H1 (cell line): ENCODE measurements around the gene BTG3. TPM values are rescaled to one million over a fixed set of nuclear protein-coding genes. Genes with fewer than 3 reads are reported as not detected.

Experiments used
- CHD7 ChIP-seq: fragments of 300-600 bp; sonication (generic); IDR thresholded peaks from 2 replicates; pipeline ENCODE4 v1.7.1; 2012; ENCODE audit warnings: low read length, moderate library complexity, mild to moderate bottlenecking, inconsistent platforms; ENCODE audit not compliant: insufficient replicate concordance
- polyA plus RNA-seq, 7 experiments: library from polyadenylated mRNA; depleted of rRNA in 3 of 7; stranded (reverse) in 5 of 7; unstranded in 2 of 7; fragments of >200 nt in 5 of 7; fragments of 200-250 nt in 2 of 7; gene quantifications; 1 replicate in 5 of 7; 2 replicates in 1 of 7; 4 replicates in 1 of 7; pipeline versions ENCODE4 v1.2.1 to v1.2.3, GENCODE V29; 2011 to 2013; ENCODE audit warnings: missing spikeins in 2 of 7, mixed read lengths in 2 of 7
- total RNA-seq: library from RNA; stranded (reverse); fragmentation: NEBNext Ultra II Directional; extraction: Animal tissue kit (Norgen Biotek cat#: 25700); gene quantifications from 2 replicates; pipeline ENCODE4 v1.2.1, GENCODE V29; 2021

Gene BTG3
- total and polyA plus RNA-seq, 2 of the 8 experiments (the other 6 are each of a cell fraction or from before 2014, with no cell fraction given) = 13.6 to 25.9 TPM

DNA sequence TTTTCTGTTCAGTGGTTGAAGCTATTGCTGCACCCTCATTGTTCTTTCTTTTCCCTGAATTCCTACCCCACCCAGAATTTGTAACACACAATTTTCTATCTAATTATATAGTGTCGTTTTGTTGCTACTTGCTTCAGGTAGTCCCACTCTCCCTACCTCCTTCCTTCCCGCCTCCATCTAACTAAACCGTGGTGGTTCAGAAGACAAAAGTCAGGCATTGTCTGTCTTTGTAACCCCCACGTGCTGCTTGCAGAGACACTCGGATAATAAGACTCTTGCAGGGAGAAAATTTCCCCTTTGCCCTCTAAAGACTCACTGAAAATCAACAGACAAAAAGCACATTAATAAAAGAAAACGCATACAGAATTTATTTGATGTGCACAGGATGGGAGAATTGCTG lies 46.2 kb upstream of the BTG3 start (continued):
- no peak for TF ChIP-seq CHD7
- TF ChIP-seq, all 59 proteins: peak for 0
